Cerebellar cortex (tissue), 1 donor: ENCODE measurements around the gene PALMD.

ENCODE experiments used
- DNase-seq: peaks from one replicate; pipeline ENCODE4 v3.0.0-alpha.2; 2015; ENCODE audit warnings: low spot score

The PALMD gene

GRCh38 chr1:99645699-99646531 lies at the start of gene PALMD:
Gene PALMD (plus strand): TSS chr1:99646113. CDS start chr1:99646318, 205 bp downstream.
- DNase-seq, result peak; percentile 50

- DNase-seq, result no peak
Observed at GRCh38 chr1:99598738-99599411, 47.0 kb upstream of the PALMD start.

GRCh38 chr1:99599678-99600175 lies 46.2 kb upstream of the PALMD start:
- DNase-seq, result no peak

GRCh38 chr1:99600782-99601181 lies 45.1 kb upstream of the PALMD start:
- DNase-seq, result no peak

- no peak for DNase-seq
Observed at GRCh38 chr1:99601208-99601607, 44.7 kb upstream of the PALMD start.

- DNase-seq, result no peak
Observed at GRCh38 chr1:99601709-99602403, 44.1 kb upstream of the PALMD start.

GRCh38 chr1:99602404-99602969 lies 43.4 kb upstream of the PALMD start:
- no peak for DNase-seq

GRCh38 chr1:99603699-99604560 lies 42.0 kb upstream of the PALMD start:
- no peak for DNase-seq

GRCh38 chr1:99606306-99606705 lies 39.6 kb upstream of the PALMD start:
- no peak for DNase-seq

- no peak for DNase-seq
Observed at GRCh38 chr1:99607590-99607989, 38.3 kb upstream of the PALMD start.

- no peak for DNase-seq
Observed at GRCh38 chr1:99608058-99608457, 37.9 kb upstream of the PALMD start.

GRCh38 chr1:99613716-99614115 lies 32.2 kb upstream of the PALMD start:
- no peak for DNase-seq

- no peak for DNase-seq
Observed at GRCh38 chr1:99614728-99615127, 31.2 kb upstream of the PALMD start.

GRCh38 chr1:99619583-99619982 lies 26.3 kb upstream of the PALMD start:
- no peak for DNase-seq

GRCh38 chr1:99621340-99621901 lies 24.5 kb upstream of the PALMD start:
- peak; percentile 33 for DNase-seq

GRCh38 chr1:99622702-99623347 lies 23.1 kb upstream of the PALMD start:
- no peak for DNase-seq

GRCh38 chr1:99623554-99623953 lies 22.4 kb upstream of the PALMD start:
- no peak for DNase-seq

GRCh38 chr1:99627615-99628014 lies 18.3 kb upstream of the PALMD start:
- DNase-seq, result no peak

- no peak for DNase-seq
Observed at GRCh38 chr1:99629164-99629563, 16.7 kb upstream of the PALMD start.

- no peak for DNase-seq
Observed at GRCh38 chr1:99634971-99635624, 10.8 kb upstream of the PALMD start.
